Stomach (tissue), 9 donors: ENCODE measurements around the gene ELAC1. TPM values are rescaled to one million over a fixed set of nuclear protein-coding genes. Genes with fewer than 3 reads are reported as not detected.

Source experiments
- DNase-seq, 2 donors: peaks; one replicate each; pipeline versions ENCODE4 v3.0.0 to v3.0.0-alpha.2; 2013 to 2019
- H3K27ac ChIP-seq, 5 donors: fragments of 200-600 bp in 4 of 5; sonication (generic) in 4 of 5; one replicate each; pipeline ENCODE4 v1.5.1; 2013 to 2019; ENCODE audit warnings: mild to moderate bottlenecking in 1 of 5, moderate library complexity in 1 of 5
- H3K27me3 ChIP-seq, 3 donors: fragments of 200-600 bp; sonication (generic); one replicate each; pipeline ENCODE4 v1.5.1; 2017 to 2019; ENCODE audit warnings: mixed run types in 1 of 3
- H3K36me3 ChIP-seq, 4 donors: fragments of 200-600 bp; sonication (generic); 1 replicate in 3 of 4; 2 replicates in 1 of 4; pipeline ENCODE4 v1.5.1; 2016 to 2019
- H3K4me1 ChIP-seq, 4 donors: fragments of 200-600 bp; sonication (generic); one replicate each; pipeline ENCODE4 v1.5.1; 2016 to 2019
- H3K4me3 ChIP-seq, 4 donors: fragments of 200-600 bp; sonication (generic) in 3 of 4; one replicate each; pipeline ENCODE4 v1.5.1; 2016 to 2019; ENCODE audit warnings: mild to moderate bottlenecking in 1 of 4
- H3K9me3 ChIP-seq, 4 donors: fragments of 200-600 bp; sonication (generic); one replicate each; pipeline ENCODE4 v1.5.1; 2016 to 2019
- CTCF ChIP-seq, 7 experiments: fragments of 450-650 bp in 4 of 7; fragments of 200-600 bp in 3 of 7; sonication (generic) in 3 of 7; IDR thresholded peaks; one replicate each; pipeline ENCODE4 v1.5.1; 2016 to 2019; ENCODE audit warnings: antibody characterized with exemption in 7 of 7, control low read depth in 2 of 7, mild to moderate bottlenecking in 1 of 7
- EP300 ChIP-seq: sonication (generic); formaldehyde crosslinking; IDR thresholded peaks from one replicate; pipeline ENCODE4 v1.6.1; 2017; ENCODE audit warnings: antibody characterized with exemption
- POLR2A ChIP-seq, 4 donors: fragments of 450-650 bp; IDR thresholded peaks; one replicate each; pipeline ENCODE4 v1.6.1; 2016; ENCODE audit warnings: antibody characterized with exemption in 4 of 4, control low read depth in 2 of 4, mild to moderate bottlenecking in 1 of 4, moderate library complexity in 1 of 4
- POLR2AphosphoS5 ChIP-seq, 3 donors: sonication (generic); formaldehyde crosslinking; IDR thresholded peaks; one replicate each; pipeline ENCODE4 v1.6.1; 2016; ENCODE audit warnings: antibody characterized with exemption in 3 of 3
- WGBS, 5 donors: extraction: QIAGEN DNeasy Blood & Tissue Kit in 3 of 5; methylation state at CpG; one replicate each; pipeline versions ENCODE4 v1.1.5 to v1.1.7; 2013 to 2018; 5-methylcytosine and 5-hydroxymethylcytosine counted together
- intact Hi-C: fragments of 100-400 bp; cut with DNase I; formaldehyde crosslinking; loops from one replicate; pipeline ENCODE4 v1.15.1; 2023; ENCODE audit warnings: low total_unique reads
- polyA plus RNA-seq, 3 donors: library from polyadenylated mRNA; stranded (reverse); fragments of 200-250 nt; gene quantifications; one replicate each; pipeline ENCODE4 v1.2.3, GENCODE V29; 2013
- total RNA-seq, 5 donors: library from RNA; depleted of rRNA; stranded (reverse); fragments of >200 nt; gene quantifications; one replicate each; pipeline versions ENCODE4 v1.1.0 to v1.2.3, GENCODE V29; 2014 to 2016
- donor health status: healthy with polysubstance abuse.
- donor health status: Bipolar disorder and iron deficiency.
- donor health status: healthy.

The ELAC1 gene
- total and polyA plus RNA-seq, 8 donors = 0.87 to 22.8 (median 6.4) TPM

- 86 to 96% (median 95%) methylated on average over 5 of the region's 5 CpGs for WGBS, 5 donors
- Histone ChIP-seq H3K27me3 (no peaks in the 10 kb centered on the region), H3K27ac (no peak overlapping the region), H3K36me3 (peaks cover 0 to under 1% (median 0%) of the 10 kb centered on the region in 4 donors), H3K4me3 (no peak overlapping the region), H3K4me1 (peaks cover 0 to 8% (median 0%) of the 10 kb centered on the region in 4 donors), H3K9me3 (no peaks in the 10 kb centered on the region)
- DNase-seq = no peak
- TF ChIP-seq POLR2A (IDR thresholded peaks at IDR 0.05) (no peak), POLR2AphosphoS5 (IDR thresholded peaks at IDR 0.05) (no peak), CTCF (IDR thresholded peaks at IDR 0.05) (no peak), EP300 (no peak)
- intact Hi-C loops = no loop called here
Observed at GRCh38 chr18:51006061-51006818, 38.4 kb downstream of the ELAC1 start.

GRCh38 chr18:51006948-51007789 is 39.3 kb downstream of the ELAC1 start:
- Histone ChIP-seq H3K9me3 (no peaks in the 10 kb centered on the region), H3K36me3 (no peaks in the 10 kb centered on the region), H3K4me3 (no peak overlapping the region), H3K27ac (no peak overlapping the region), H3K27me3 (no peaks in the 10 kb centered on the region), H3K4me1 (peaks cover 0 to 8% (median 0%) of the 10 kb centered on the region in 4 donors)
- intact Hi-C loops = no loop called here
- WGBS, 5 donors = 43 to 60% (median 49%) methylated on average over 7 to 13 of the region's 13 CpGs
- TF ChIP-seq CTCF (IDR thresholded peaks at IDR 0.05) (no peak), EP300 (no peak), POLR2AphosphoS5 (IDR thresholded peaks at IDR 0.05) (no peak), POLR2A (IDR thresholded peaks at IDR 0.05) (no peak)
- DNase-seq = peak in 1 of 2 donors; percentile 43

GRCh38 chr18:51007790-51008139 is 39.9 kb downstream of the ELAC1 start:
- intact Hi-C loops = no loop called here
- DNase-seq = no peak
- no peak overlapping the region for H3K4me3 ChIP-seq
- peaks cover 0 to 8% (median 0%) of the 10 kb centered on the region in 4 donors for H3K4me1 ChIP-seq
- H3K27ac ChIP-seq = no peak overlapping the region
- H3K36me3 ChIP-seq = no peaks in the 10 kb centered on the region
- 67 to 95% (median 85%) methylated on average over 1 of the region's 1 CpG for WGBS, 5 donors
- TF ChIP-seq EP300 (no peak), POLR2AphosphoS5 (IDR thresholded peaks at IDR 0.05) (no peak), CTCF (IDR thresholded peaks at IDR 0.05) (no peak), POLR2A (IDR thresholded peaks at IDR 0.05) (no peak)
- H3K9me3 ChIP-seq = no peaks in the 10 kb centered on the region
- no peaks in the 10 kb centered on the region for H3K27me3 ChIP-seq

- intact Hi-C loops = no loop called here
- TF ChIP-seq CTCF (IDR thresholded peaks at IDR 0.05) = no peak
- TF ChIP-seq POLR2AphosphoS5 (IDR thresholded peaks at IDR 0.05) = no peak
- TF ChIP-seq EP300 = no peak
- no peak for TF ChIP-seq POLR2A (IDR thresholded peaks at IDR 0.05)
- no peaks in the 10 kb centered on the region for H3K36me3 ChIP-seq
- peaks cover 0 to 8% (median 0%) of the 10 kb centered on the region in 4 donors for H3K4me1 ChIP-seq
- H3K27ac ChIP-seq = no peak overlapping the region
- no peaks in the 10 kb centered on the region for H3K27me3 ChIP-seq
- H3K4me3 ChIP-seq = no peak overlapping the region
- DNase-seq = no peak
- no peaks in the 10 kb centered on the region for H3K9me3 ChIP-seq
Observed at GRCh38 chr18:51009072-51009471, 41.2 kb downstream of the ELAC1 start.
